Stimulated activated effector memory CD8-positive, alpha-beta T cell treated with anti-CD3 and anti-CD28 coated beads, Interleukin-12 subunit alpha, Interleukin-12 subunit beta, amount 100 ng/mL, for 72 hours (primary cell): ENCODE data around the gene STUB1.
"Not testable (repeated sequence)": the region's sequence is repeated elsewhere in the genome, so short reads cannot be mapped to it uniquely, and the experiment has no call there.

Source experiments
- ATAC-seq: fragments of 150-1000 bp; cut with Tn5 transposase; 2 replicates; pipeline ENCODE4 v1.10.0; 2021
- DNase-seq, 2 donors: peaks; one replicate each; pipeline ENCODE4 v3.0.0; 2021 to 2022; ENCODE audit warnings: low spot score in 2 of 2
- H3K27ac Mint-ChIP-seq: one replicate; pipeline ENCODE4 v1.8.0; 2022; ENCODE audit warnings: mild to moderate bottlenecking, mixed read lengths
- H3K36me3 Mint-ChIP-seq: one replicate; pipeline ENCODE4 v1.8.0; 2022; ENCODE audit warnings: mild to moderate bottlenecking, mixed read lengths
- H3K4me1 Mint-ChIP-seq: one replicate; pipeline ENCODE4 v1.8.0; 2022; ENCODE audit warnings: mixed read lengths
- H3K4me3 Mint-ChIP-seq: one replicate; pipeline ENCODE4 v1.8.0; 2022; ENCODE audit warnings: mild to moderate bottlenecking, mixed read lengths
- H3K9me3 Mint-ChIP-seq: one replicate; pipeline ENCODE4 v1.8.0; 2022; ENCODE audit warnings: mixed read lengths

Gene STUB1

GRCh38 chr16:704552-705380, 24.6 kb downstream of the STUB1 start:
- Mint-ChIP-seq H3K9me3 (no peaks in the 10 kb centered on the region), H3K27ac (no peak overlapping the region), H3K4me3 (no peak overlapping the region)

GRCh38 chr16:705431-706188, 25.4 kb downstream of the STUB1 start, which contains the start of gene FBXL16:
Gene FBXL16, minus strand, starts transcription at chr16:705801. Its CDS starts 8,396 bp downstream, at chr16:697405.
- DNase-seq (no peak), ATAC-seq (no peak)
- Mint-ChIP-seq H3K36me3 (peaks cover 5% of the 10 kb centered on the region), H3K4me3 (no peak within 1 kb of the TSS), H3K27ac (no peak within 1 kb of the TSS), H3K4me1 (no peaks in the 10 kb centered on the region), H3K9me3 (no peaks in the 10 kb centered on the region)

More at GRCh38 chr16:704552-705380, 24.6 kb downstream of the STUB1 start:
- DNase-seq (no peak), ATAC-seq (no peak)
- peaks cover 5% of the 10 kb centered on the region for H3K36me3 Mint-ChIP-seq
- no peaks in the 10 kb centered on the region for H3K4me1 Mint-ChIP-seq

- no peak for DNase-seq
- Mint-ChIP-seq H3K27ac (no peak overlapping the region), H3K4me1 (no peaks in the 10 kb centered on the region), H3K36me3 (peaks cover under 1% of the 10 kb centered on the region), H3K9me3 (no peaks in the 10 kb centered on the region), H3K4me3 (no peak overlapping the region)
- no peak for ATAC-seq
Measured at GRCh38 chr16:706189-707061, 26.2 kb downstream of the STUB1 start.

GRCh38 chr16:707062-707538, 26.9 kb downstream of the STUB1 start:
- Mint-ChIP-seq H3K36me3 (no peaks in the 10 kb centered on the region), H3K4me1 (no peaks in the 10 kb centered on the region), H3K9me3 (no peaks in the 10 kb centered on the region), H3K4me3 (no peak overlapping the region), H3K27ac (no peak overlapping the region)
- no peak for DNase-seq
- ATAC-seq, result no peak

GRCh38 chr16:708019-708418, 27.8 kb downstream of the STUB1 start:
- Mint-ChIP-seq H3K4me3 (no peak overlapping the region), H3K9me3 (no peaks in the 10 kb centered on the region), H3K27ac (no peak overlapping the region), H3K36me3 (no peaks in the 10 kb centered on the region), H3K4me1 (peaks cover 5% of the 10 kb centered on the region)
- no peak for DNase-seq
- no peak for ATAC-seq

GRCh38 chr16:708959-709358, 28.7 kb downstream of the STUB1 start:
- Mint-ChIP-seq H3K36me3 (no peaks in the 10 kb centered on the region), H3K27ac (no peak overlapping the region), H3K4me3 (no peak overlapping the region), H3K4me1 (peaks cover 5% of the 10 kb centered on the region), H3K9me3 (no peaks in the 10 kb centered on the region)
- ATAC-seq (no peak), DNase-seq (no peak)

- DNase-seq (no peak), ATAC-seq (no peak)
- Mint-ChIP-seq H3K4me3 (no peak overlapping the region), H3K27ac (no peak overlapping the region), H3K36me3 (no peaks in the 10 kb centered on the region), H3K9me3 (no peaks in the 10 kb centered on the region), H3K4me1 (peaks cover 5% of the 10 kb centered on the region)
Measured at GRCh38 chr16:709566-710499, 29.6 kb downstream of the STUB1 start.

- H3K36me3 Mint-ChIP-seq, result no peaks in the 10 kb centered on the region
- no peak overlapping the region for H3K4me3 Mint-ChIP-seq
- ATAC-seq, result no peak
- no peak overlapping the region for H3K27ac Mint-ChIP-seq
- DNase-seq, result no peak
- H3K9me3 Mint-ChIP-seq, result no peaks in the 10 kb centered on the region
- peaks cover 5% of the 10 kb centered on the region for H3K4me1 Mint-ChIP-seq
Measured at GRCh38 chr16:710500-711075, 30.4 kb downstream of the STUB1 start.

GRCh38 chr16:711084-711483, 30.9 kb downstream of the STUB1 start:
- DNase-seq (no peak), ATAC-seq (no peak)
- Mint-ChIP-seq H3K9me3 (no peaks in the 10 kb centered on the region), H3K36me3 (no peaks in the 10 kb centered on the region), H3K4me3 (no peak overlapping the region), H3K27ac (no peak overlapping the region), H3K4me1 (peaks cover 6% of the 10 kb centered on the region)

- peak; percentile 89 to 91 for DNase-seq
- Mint-ChIP-seq H3K9me3 (no peaks in the 10 kb centered on the region), H3K4me3 (no peak overlapping the region), H3K36me3 (peaks cover 4% of the 10 kb centered on the region), H3K4me1 (peaks cover 11% of the 10 kb centered on the region), H3K27ac (no peak overlapping the region)
- peak; percentile 70 for ATAC-seq
Measured at GRCh38 chr16:711548-712320, 31.5 kb downstream of the STUB1 start.

GRCh38 chr16:712740-713250, 32.6 kb downstream of the STUB1 start:
- H3K4me1 Mint-ChIP-seq, result peaks cover 11% of the 10 kb centered on the region
- not testable (repeated sequence) for H3K27ac Mint-ChIP-seq, H3K4me3 Mint-ChIP-seq, H3K36me3 Mint-ChIP-seq, ATAC-seq, H3K9me3 Mint-ChIP-seq
- peak; percentile 43 to 79 for DNase-seq

GRCh38 chr16:714079-714478, 33.9 kb downstream of the STUB1 start:
- Mint-ChIP-seq H3K27ac (no peak overlapping the region), H3K36me3 (peaks cover 5% of the 10 kb centered on the region), H3K4me3 (peak overlapping the region; percentile 22), H3K4me1 (peaks cover 13% of the 10 kb centered on the region), H3K9me3 (no peaks in the 10 kb centered on the region)
- ATAC-seq (no peak), DNase-seq (no peak)
